SK-N-SH (cell line): ENCODE data around the gene CPSF6. TPM values are rescaled to one million over a fixed set of nuclear protein-coding genes. Genes with fewer than 3 reads are reported as not detected.

Source experiments
- CTCF ChIA-PET: fragments of 300-600, 350-600 bp; formaldehyde crosslinking; extraction: SDS; loops from one replicate; lab custom pipeline; 2021; lab: Yijun Ruan, JAX
- POLR2A ChIA-PET: fragments of 350-600 bp; sonication (Branson Sonifier 250); formaldehyde crosslinking; extraction: SDS; loops from one replicate; lab custom pipeline; 2020; ENCODE audit warnings: antibody characterized with exemption, inconsistent platforms; lab: Yijun Ruan, JAX
- DNase-seq: peaks from one replicate; pipeline ENCODE4 v3.0.0; 2012
- H2AFZ ChIP-seq: fragments of 200-600 bp; sonication (generic); 2 replicates; pipeline ENCODE4 v1.8.1; 2016; ENCODE audit warnings: antibody characterized with exemption, mild to moderate bottlenecking, low read depth
- H3F3A ChIP-seq: fragments of 200-600 bp; sonication (generic); replicated peaks from 2 replicates; pipeline ENCODE3; 2016; ENCODE audit warnings: antibody characterized with exemption, mild to moderate bottlenecking; ENCODE audit not compliant: insufficient read depth
- H3K27ac ChIP-seq, 2 experiments: fragments of 200-500 bp in 1 of 2; fragments of 200-600 bp in 1 of 2; sonication (Bioruptor generic) in 1 of 2; sonication (generic), shearing (Covaris generic) in 1 of 2; 2 replicates each; pipeline versions ENCODE4 v1.5.1 to v1.6.1; 2014 to 2016; ENCODE audit warnings: low read depth in 2 of 2, inconsistent platforms in 1 of 2, low read length in 1 of 2, mild to moderate bottlenecking in 1 of 2, mixed read lengths in 1 of 2
- H3K27me3 ChIP-seq: fragments of 200-600 bp; sonication (generic), shearing (Covaris generic); 2 replicates; pipeline ENCODE4 v1.6.1; 2016; ENCODE audit warnings: mixed run types; ENCODE audit not compliant: insufficient read depth
- H3K36me3 ChIP-seq, 2 experiments: fragments of 200-500 bp in 1 of 2; fragments of 200-600 bp in 1 of 2; sonication (Bioruptor generic) in 1 of 2; sonication (generic) in 1 of 2; replicated peaks in 1 of 2; 2 replicates each; pipeline versions ENCODE3 to v1.5.1; 2014 to 2016; ENCODE audit warnings: low read length in 1 of 2, mild to moderate bottlenecking in 1 of 2; ENCODE audit not compliant: insufficient read depth in 2 of 2, control insufficient read depth in 1 of 2
- H3K4me1 ChIP-seq, 2 experiments: fragments of 200-500 bp in 1 of 2; fragments of 200-600 bp in 1 of 2; sonication (Bioruptor generic) in 1 of 2; sonication (generic), shearing (Covaris generic) in 1 of 2; 2 replicates each; pipeline versions ENCODE4 v1.5.1 to v1.6.1; 2014 to 2016; ENCODE audit warnings: low read depth in 1 of 2, low read length in 1 of 2, mixed run types in 1 of 2; ENCODE audit not compliant: insufficient read depth in 2 of 2, control insufficient read depth in 1 of 2
- H3K4me2 ChIP-seq: fragments of 200-600 bp; sonication (generic), shearing (Covaris generic); 2 replicates; pipeline ENCODE4 v1.6.1; 2017; ENCODE audit warnings: mixed run types
- H3K4me3 ChIP-seq, 2 experiments: fragments of 200-500 bp in 1 of 2; fragments of 200-600 bp in 1 of 2; sonication (Bioruptor generic) in 1 of 2; sonication (generic), shearing (Covaris generic) in 1 of 2; 2 replicates each; pipeline versions ENCODE4 v1.5.1 to v1.8.1; 2014 to 2016; ENCODE audit warnings: low read depth in 2 of 2, inconsistent platforms in 1 of 2, low read length in 1 of 2, mild to moderate bottlenecking in 1 of 2, mixed read lengths in 1 of 2, moderate library complexity in 1 of 2
- H3K79me2 ChIP-seq: fragments of 200-600 bp; sonication (generic); 2 replicates; pipeline ENCODE4 v1.8.1; 2017; ENCODE audit warnings: mild to moderate bottlenecking; ENCODE audit not compliant: insufficient read depth
- H3K9ac ChIP-seq: fragments of 200-600 bp; sonication (generic); 2 replicates; pipeline ENCODE4 v1.6.1; 2017; ENCODE audit warnings: mixed run types
- H3K9me2 ChIP-seq: fragments of 200-600 bp; sonication (generic); 2 replicates; pipeline ENCODE4 v1.6.1; 2017; ENCODE audit warnings: mixed run types
- H3K9me3 ChIP-seq: fragments of 200-600 bp; sonication (generic); 2 replicates; pipeline ENCODE4 v1.6.1; 2017; ENCODE audit warnings: mixed run types, mild to moderate bottlenecking, moderate library complexity
- H4K20me1 ChIP-seq: fragments of 200-600 bp; sonication (generic); 2 replicates; pipeline ENCODE4 v1.6.1; 2017; ENCODE audit warnings: mild to moderate bottlenecking, mixed run types; ENCODE audit not compliant: insufficient read depth
- ELF1 ChIP-seq: IDR thresholded peaks from 2 replicates; pipeline ENCODE4 v1.4.0; 2012
- EZH2phosphoT487 ChIP-seq: fragments of 200-600 bp; sonication (generic); IDR thresholded peaks from 2 replicates; pipeline ENCODE4 v1.6.1; 2017; ENCODE audit warnings: low read depth, mixed run types, mild to moderate bottlenecking, antibody characterized with exemption, moderate library complexity, borderline replicate concordance
- FOXM1 ChIP-seq: IDR thresholded peaks from 2 replicates; pipeline ENCODE4 v1.4.0; 2012; ENCODE audit warnings: low read depth, mild to moderate bottlenecking
- GATA2 ChIP-seq: sonication (generic); formaldehyde crosslinking; IDR thresholded peaks from 2 replicates; pipeline ENCODE4 v1.5.0; 2020; ENCODE audit warnings: mild to moderate bottlenecking, missing genetic modification reagents
- NFIC ChIP-seq: IDR thresholded peaks from 2 replicates; pipeline ENCODE4 v1.4.0; 2012; ENCODE audit warnings: borderline replicate concordance
- POLR2AphosphoS5 ChIP-seq: IDR thresholded peaks from 2 replicates; pipeline ENCODE4 v1.6.1; 2012; ENCODE audit warnings: low read depth, low read length
- TCF12 ChIP-seq: IDR thresholded peaks from 2 replicates; pipeline ENCODE4 v1.4.0; 2012
- WGBS: methylation state at CpG from one replicate; pipeline ENCODE4 v1.1.6; 2017; ENCODE audit warnings: low lambda C conversion rate; 5-methylcytosine and 5-hydroxymethylcytosine counted together
- polyA plus RNA-seq, 3 experiments: library from polyadenylated mRNA; depleted of rRNA; stranded (reverse); fragments of >200 nt; gene quantifications; 2 replicates each; pipeline ENCODE4 v1.2.3, GENCODE V29; 2012
- TF ChIP-seq, protein P1 (sequence below): IDR thresholded peaks from 2 replicates; pipeline ENCODE4; 2012
- TF ChIP-seq, protein P2 (sequence below): fragments of 150-350 bp; IDR thresholded peaks from 2 replicates; pipeline ENCODE4 v1.6.1; 2016; ENCODE audit warnings: mild to moderate bottlenecking, low read depth, low read length

Gene CPSF6
- polyA plus RNA-seq, 1 of the 3 experiments (the other 2 are of a cell fraction) = 84.1 TPM

DNA sequence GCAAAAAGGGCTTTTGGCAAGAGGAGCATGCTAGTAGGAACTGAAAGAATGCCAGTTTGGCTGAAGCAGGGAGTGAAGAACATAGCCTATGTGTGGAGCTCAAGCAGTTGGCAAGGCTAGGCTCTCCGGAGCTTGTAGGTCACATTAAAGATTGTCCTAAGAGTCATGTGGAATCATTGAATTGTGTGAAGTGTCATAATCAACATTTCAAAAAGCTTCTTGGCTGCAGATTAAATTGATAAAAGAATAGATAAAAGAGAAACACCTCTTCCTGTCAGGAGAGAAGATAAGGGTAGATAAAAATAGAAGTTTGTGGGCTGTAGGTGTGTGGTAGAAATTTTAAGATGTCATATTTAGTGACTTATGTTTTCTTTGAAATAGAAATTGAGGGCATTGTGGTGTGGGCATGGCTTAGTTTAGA lies 36.1 kb downstream of the CPSF6 start:
- H2AFZ ChIP-seq = no peak overlapping the region
- no peak for DNase-seq
- ChIA-PET POLR2A (no interaction called here), CTCF (interaction anchor here (0.9 to 3.2 kb wide), 4 partner anchors 16 to 121 kb away, joined by 3 to 16 read pairs (median 6); no protein-coding TSS in a partner anchor)
- peaks cover 21% of the 10 kb centered on the region for H3F3A ChIP-seq
- H3K9ac ChIP-seq = no peak overlapping the region
- H3K4me2 ChIP-seq = no peak overlapping the region
- no peaks in the 10 kb centered on the region for H3K9me2 ChIP-seq
- H4K20me1 ChIP-seq = peaks cover 4% of the 10 kb centered on the region; the same call in 1 of the 2 replicates
- 93% methylated on average over 1 of the region's 1 CpG for WGBS
- TF ChIP-seq GATA2 (CRISPR knock-in tag) = no peak
- TF ChIP-seq POLR2AphosphoS5 = 0 out of 2 replicates have a peak, but pooled peaks have one; percentile 9
- H3K36me3 ChIP-seq = peaks cover 24 to 31% of the 10 kb centered on the region in 2 experiments
- no peak overlapping the region for H3K4me3 ChIP-seq
- no peaks in the 10 kb centered on the region for H3K9me3 ChIP-seq
- H3K27ac ChIP-seq = no peak overlapping the region
- H3K79me2 ChIP-seq = no peaks in the 10 kb centered on the region
- no peaks in the 10 kb centered on the region for H3K27me3 ChIP-seq
- no peaks in the 10 kb centered on the region for H3K4me1 ChIP-seq

DNA sequence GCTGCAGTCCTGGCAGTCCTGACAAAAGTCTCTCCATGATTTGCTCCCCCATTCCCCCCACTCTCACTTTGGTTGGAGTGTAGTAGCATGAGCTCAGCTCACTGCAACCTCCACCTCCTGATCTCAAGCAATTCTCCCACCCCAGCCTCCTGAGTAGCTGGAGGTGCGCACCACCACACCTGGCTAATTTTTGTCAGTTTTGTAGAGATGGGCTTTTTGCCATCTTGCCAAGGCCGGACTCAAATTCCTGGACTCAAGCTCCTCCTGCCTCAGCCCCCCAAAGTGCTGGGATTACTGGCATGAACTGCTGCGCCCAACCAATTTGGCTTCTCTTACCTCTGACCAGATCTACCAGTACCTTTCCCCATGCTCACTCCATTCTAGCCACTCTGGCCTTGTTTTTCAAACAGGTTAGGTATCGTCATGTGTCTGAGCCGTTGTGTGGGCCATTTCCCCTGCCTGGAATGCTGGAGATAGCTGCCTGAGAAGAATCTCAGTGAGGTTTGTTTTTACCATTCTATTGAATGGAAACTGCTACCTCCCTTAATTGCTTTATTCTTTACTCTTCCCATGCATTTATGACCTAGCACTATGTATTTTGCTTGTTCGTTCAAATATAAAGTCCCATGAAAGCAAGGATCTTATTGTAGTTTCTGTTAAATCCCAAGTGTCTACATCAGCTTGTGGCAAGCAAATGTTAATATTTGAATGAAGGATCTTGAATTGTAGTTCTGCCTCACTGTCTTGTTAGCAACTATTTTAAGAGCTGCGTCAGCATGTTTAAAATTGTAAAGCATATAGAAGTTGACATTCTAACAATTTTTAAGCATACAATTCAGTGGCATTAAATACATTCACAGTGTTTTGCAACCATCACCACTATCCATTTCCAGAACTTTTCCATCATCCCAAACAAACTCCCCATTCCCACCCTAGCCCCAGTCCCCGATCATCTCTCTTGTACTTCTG lies 39.7 kb downstream of the CPSF6 start:
- TF ChIP-seq POLR2AphosphoS5 = no peak; the same call in 1 of the 2 replicates
- no peak for TF ChIP-seq NFIC
- no peak for TF ChIP-seq FOXM1
- no peak for TF ChIP-seq TCF12
- no peak for TF ChIP-seq ELF1
- no peak for TF ChIP-seq GATA2 (CRISPR knock-in tag)
- no peak for TF ChIP-seq EZH2phosphoT487
- TF ChIP-seq, protein P1, sequence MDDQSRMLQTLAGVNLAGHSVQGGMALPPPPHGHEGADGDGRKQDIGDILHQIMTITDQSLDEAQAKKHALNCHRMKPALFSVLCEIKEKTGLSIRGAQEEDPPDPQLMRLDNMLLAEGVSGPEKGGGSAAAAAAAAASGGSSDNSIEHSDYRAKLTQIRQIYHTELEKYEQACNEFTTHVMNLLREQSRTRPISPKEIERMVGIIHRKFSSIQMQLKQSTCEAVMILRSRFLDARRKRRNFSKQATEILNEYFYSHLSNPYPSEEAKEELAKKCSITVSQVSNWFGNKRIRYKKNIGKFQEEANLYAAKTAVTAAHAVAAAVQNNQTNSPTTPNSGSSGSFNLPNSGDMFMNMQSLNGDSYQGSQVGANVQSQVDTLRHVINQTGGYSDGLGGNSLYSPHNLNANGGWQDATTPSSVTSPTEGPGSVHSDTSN = no peak
- TF ChIP-seq, protein P2, sequence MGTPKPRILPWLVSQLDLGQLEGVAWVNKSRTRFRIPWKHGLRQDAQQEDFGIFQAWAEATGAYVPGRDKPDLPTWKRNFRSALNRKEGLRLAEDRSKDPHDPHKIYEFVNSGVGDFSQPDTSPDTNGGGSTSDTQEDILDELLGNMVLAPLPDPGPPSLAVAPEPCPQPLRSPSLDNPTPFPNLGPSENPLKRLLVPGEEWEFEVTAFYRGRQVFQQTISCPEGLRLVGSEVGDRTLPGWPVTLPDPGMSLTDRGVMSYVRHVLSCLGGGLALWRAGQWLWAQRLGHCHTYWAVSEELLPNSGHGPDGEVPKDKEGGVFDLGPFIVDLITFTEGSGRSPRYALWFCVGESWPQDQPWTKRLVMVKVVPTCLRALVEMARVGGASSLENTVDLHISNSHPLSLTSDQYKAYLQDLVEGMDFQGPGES = no peak
- H3K27me3 ChIP-seq = no peaks in the 10 kb centered on the region
- no peak overlapping the region for H2AFZ ChIP-seq
- no peak overlapping the region for H3K4me3 ChIP-seq
- H4K20me1 ChIP-seq = no peaks in the 10 kb centered on the region
- no peak overlapping the region for H3K9ac ChIP-seq
- no peaks in the 10 kb centered on the region for H3K79me2 ChIP-seq
- ChIA-PET POLR2A (interaction anchor here (0.5 kb wide), 1 partner anchor 323 kb away, joined by 7 read pairs; no protein-coding TSS in a partner anchor), CTCF (interaction anchor here (0.6 to 1.5 kb wide), 4 partner anchors 12 to 272 kb away, joined by 3 to 5 read pairs (median 4); no protein-coding TSS in a partner anchor)
- 72% methylated on average over 8 of the region's 8 CpGs for WGBS
- DNase-seq = no peak
- H3K36me3 ChIP-seq = peaks cover 3 to 5% of the 10 kb centered on the region in 2 experiments
- no peaks in the 10 kb centered on the region; a peak in 2 of 4 replicates for H3K4me1 ChIP-seq
- no peaks in the 10 kb centered on the region for H3K9me2 ChIP-seq
- H3K27ac ChIP-seq = no peak overlapping the region
- peaks cover 9% of the 10 kb centered on the region for H3F3A ChIP-seq
- H3K9me3 ChIP-seq = no peaks in the 10 kb centered on the region
- H3K4me2 ChIP-seq = no peak overlapping the region
